ENCODE results near the gene AURKAIP1. TPM values are rescaled to one million over a fixed set of nuclear protein-coding genes. Genes with fewer than 3 reads are reported as not detected.

AURKAIP1 gene
- total and polyA plus RNA-seq, 2 of the 13 experiments (the other 11 are each of a cell fraction or from before 2014, with no cell fraction given) = 69.5 to 175 TPM

GRCh38 chr1:1347663-1348419 lies 27.2 kb downstream of the AURKAIP1 start (continued):
- TF ChIP-seq ZFP91 (CRISPR knock-in tag; IDR thresholded peaks at IDR 0.05; ENCODE audit: borderline replicate concordance) = peak; percentile 60; the same call in 1 of the 2 replicates
- no peak for TF ChIP-seq SOX13 (IDR thresholded peaks at IDR 0.05)
- peak in 1 of 2 experiments; percentile 38; a peak in 1 of 4 replicates for TF ChIP-seq SOX13 (CRISPR knock-in tag; conservative IDR thresholded peaks at IDR 0.05 in 1 of 2, IDR thresholded peaks at IDR 0.05 in 1 of 2)
- TF ChIP-seq ZFX (CRISPR knock-in tag; IDR thresholded peaks at IDR 0.05; ENCODE audit: low read depth) = peak; percentile 94
- TF ChIP-seq LCORL (IDR thresholded peaks at IDR 0.05) = no peak
- 0 out of 2 replicates have a peak, but pooled peaks have one; percentile 26 for TF ChIP-seq LCORL (CRISPR knock-in tag; IDR thresholded peaks at IDR 0.05)
- peak; percentile 39; the same call in 1 of the 2 replicates for TF ChIP-seq ZNF343 (CRISPR knock-in tag; IDR thresholded peaks at IDR 0.05)
- peak; percentile 35; the same call in 1 of the 2 replicates for TF ChIP-seq TFDP2 (CRISPR knock-in tag; IDR thresholded peaks at IDR 0.05)
- peak; percentile 39; the same call in 1 of the 2 replicates for TF ChIP-seq SP2 (CRISPR knock-in tag; IDR thresholded peaks at IDR 0.05)
- TF ChIP-seq ZNF646 (CRISPR knock-in tag; IDR thresholded peaks at IDR 0.05) = 0 out of 2 replicates have a peak, but pooled peaks have one; percentile 28
- no peak for TF ChIP-seq ZNF703 (CRISPR knock-in tag; IDR thresholded peaks at IDR 0.05; ENCODE audit: borderline replicate concordance)
- TF ChIP-seq FOXO1 (CRISPR knock-in tag; IDR thresholded peaks at IDR 0.05) = peak; percentile 20; the same call in 1 of the 2 replicates
- peak; percentile 29; the same call in 1 of the 2 replicates for TF ChIP-seq ZNF564 (CRISPR knock-in tag; IDR thresholded peaks at IDR 0.05)
- TF ChIP-seq AGO1 (IDR thresholded peaks at IDR 0.05; ENCODE audit: low read depth, low read length, poor library complexity, severe bottlenecking) = no peak
- TF ChIP-seq SRSF4 (IDR thresholded peaks at IDR 0.05; ENCODE audit: low read depth, low read length, poor library complexity, severe bottlenecking) = no peak
- no peak for TF ChIP-seq ZNF775 (CRISPR knock-in tag; IDR thresholded peaks at IDR 0.05; ENCODE audit: borderline replicate concordance)
- TF ChIP-seq CERS6 (CRISPR knock-in tag; IDR thresholded peaks at IDR 0.05) = no peak
